SK-N-MC (cell line): ENCODE measurements around the gene PDLIM7.

Experiments used
- EZH2 ChIP-seq: fragments of 200-600 bp; sonication (generic); IDR thresholded peaks from one replicate; pipeline ENCODE4 v1.6.1; 2017; ENCODE audit warnings: antibody characterized with exemption
- POLR2AphosphoS5 ChIP-seq: IDR thresholded peaks from 2 replicates; pipeline ENCODE4 v1.6.1; 2012; ENCODE audit warnings: mild to moderate bottlenecking, low read depth, low read length, borderline replicate concordance

GRCh38 chr5:177509991-177510566 lies 12.7 kb upstream of the PDLIM7 start:
- TF ChIP-seq POLR2AphosphoS5 (no peak), EZH2 (no peak)
